ENCODE measurements around the gene FGD1.

The FGD1 gene

DNA sequence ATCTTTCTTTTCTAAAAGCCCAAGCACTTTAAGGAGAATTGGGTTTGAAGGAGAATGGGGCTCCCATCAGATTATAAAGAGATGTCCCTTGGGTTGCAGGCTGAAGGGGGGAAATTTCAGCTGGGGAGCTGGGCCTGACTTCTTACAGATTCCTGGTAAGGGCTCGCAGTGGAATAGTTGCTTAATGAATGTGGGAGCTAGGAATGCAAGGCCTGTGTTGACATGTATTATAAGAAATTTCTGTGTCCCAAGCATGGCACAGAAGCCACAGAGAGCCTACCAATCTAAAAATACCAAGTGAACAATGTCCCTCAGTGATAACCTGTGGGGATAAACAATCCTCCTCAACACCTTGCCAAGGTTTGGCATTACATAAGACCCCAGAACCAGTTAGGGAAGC, 98.9 kb downstream of the FGD1 start:
- DNase-seq (ENCODE audit: low spot score) = no peak
